Common myeloid progenitor, CD34-positive (primary cell): ENCODE measurements around the gene THOP1.
A peak's percentile ranks its signal among the peaks of the same experiment; 100 is the strongest.

Source experiments
- CTCF ChIA-PET: fragments of 350-600 bp; sonication (Branson Sonifier 250); formaldehyde crosslinking; loops from one replicate; lab custom pipeline; 2021; ENCODE audit warnings: antibody characterized with exemption; lab: Charles Lee
- POLR2A ChIA-PET: fragments of 350-600 bp; sonication (Branson Sonifier 250); formaldehyde crosslinking; loops from one replicate; lab custom pipeline; 2021; ENCODE audit warnings: antibody characterized with exemption; lab: Charles Lee
- DNase-seq, 3 donors: peaks; one replicate each; pipeline versions ENCODE4 v3.0.0 to v3.0.0-alpha.2; 2013
- H3K27ac ChIP-seq, 2 experiments: 1 replicate in 1 of 2; 2 replicates in 1 of 2; pipeline ENCODE4 v1.7.0; 2013; ENCODE audit warnings: inconsistent platforms in 2 of 2, low read length in 2 of 2, mild to moderate bottlenecking in 2 of 2, low read depth in 1 of 2, moderate library complexity in 1 of 2; ENCODE audit not compliant: severe bottlenecking in 2 of 2, insufficient read depth in 1 of 2, poor library complexity in 1 of 2
- H3K27me3 ChIP-seq, 5 experiments: replicated peaks in 2 of 5; 1 replicate in 3 of 5; 2 replicates in 2 of 5; pipeline versions ENCODE4 v1.6.1 to v1.7.0; 2013; ENCODE audit warnings: low read length in 4 of 5, mild to moderate bottlenecking in 2 of 5, moderate library complexity in 2 of 5, inconsistent platforms in 1 of 5; ENCODE audit not compliant: insufficient read depth in 5 of 5, control insufficient read depth in 4 of 5
- H3K36me3 ChIP-seq, 4 experiments: 1 replicate in 2 of 4; 2 replicates in 2 of 4; pipeline versions ENCODE4 v1.6.1 to v1.7.0; 2013; ENCODE audit warnings: low read length in 3 of 4, control low read depth in 1 of 4, mild to moderate bottlenecking in 1 of 4; ENCODE audit not compliant: control insufficient read depth in 4 of 4, insufficient read depth in 4 of 4
- H3K4me1 ChIP-seq, 4 experiments: 1 replicate in 3 of 4; 2 replicates in 1 of 4; pipeline versions ENCODE4 v1.6.1 to v1.7.1; 2013; ENCODE audit warnings: low read length in 3 of 4, mild to moderate bottlenecking in 3 of 4, control low read depth in 1 of 4, inconsistent platforms in 1 of 4, moderate library complexity in 1 of 4; ENCODE audit not compliant: control insufficient read depth in 4 of 4, insufficient read depth in 4 of 4; ENCODE audit errors: control extremely low read depth in 1 of 4
- H3K4me3 ChIP-seq, 7 experiments: 1 replicate in 4 of 7; 2 replicates in 3 of 7; pipeline versions ENCODE4 v1.5.1 to v1.7.0; 2013; ENCODE audit warnings: mild to moderate bottlenecking in 7 of 7, low read length in 6 of 7, moderate library complexity in 6 of 7, inconsistent platforms in 2 of 7, low read depth in 2 of 7, control low read depth in 1 of 7; ENCODE audit not compliant: insufficient read depth in 4 of 7, control insufficient read depth in 1 of 7; ENCODE audit errors: extremely low read depth in 1 of 7
- H3K9me3 ChIP-seq, 5 experiments: 1 replicate in 4 of 5; 2 replicates in 1 of 5; pipeline versions ENCODE4 v1.6.1 to v1.7.1; 2013; ENCODE audit warnings: low read length in 4 of 5, mild to moderate bottlenecking in 2 of 5, inconsistent platforms in 1 of 5, low read depth in 1 of 5, moderate library complexity in 1 of 5; ENCODE audit not compliant: control insufficient read depth in 4 of 5, insufficient read depth in 2 of 5; ENCODE audit errors: control extremely low read depth in 1 of 5
- WGBS: methylation state at CpG from one replicate; pipeline ENCODE4 v1.1.5; 2013; ENCODE audit not compliant: insufficient coverage; 5-methylcytosine and 5-hydroxymethylcytosine counted together

THOP1 gene

GRCh38 chr19:2767688-2768087 is 17.6 kb upstream of the THOP1 start:
- Histone ChIP-seq H3K27ac (no peak overlapping the region), H3K27me3 (no peaks in the 10 kb centered on the region), H3K4me3 (no peak overlapping the region), H3K9me3 (no peaks in the 10 kb centered on the region), H3K4me1 (peaks cover 0 to 26% (median 24%) of the 10 kb centered on the region in 4 experiments), H3K36me3 (peaks cover 0 to 72% (median 38%) of the 10 kb centered on the region in 4 experiments)
- CTCF ChIA-PET, result interaction anchor here (1.3 to 1.4 kb wide), 2 partner anchors 17 to 120 kb away, joined by 4 to 6 read pairs; no protein-coding TSS in a partner anchor
- WGBS, result 99% methylated on average over 19 of the region's 19 CpGs
- POLR2A ChIA-PET, result no interaction called here
- DNase-seq, result no peak

- H3K9me3 ChIP-seq, result no peaks in the 10 kb centered on the region
- WGBS, result 98% methylated on average over 18 of the region's 29 CpGs
- POLR2A ChIA-PET, result no interaction called here
Measured at GRCh38 chr19:2768365-2769132, 16.8 kb upstream of the THOP1 start.

GRCh38 chr19:2769218-2769617 is 16.1 kb upstream of the THOP1 start:
- ChIA-PET POLR2A (no interaction called here), CTCF (interaction anchor here (1.1 to 1.4 kb wide), 2 partner anchors 12 to 121 kb away, joined by 4 to 6 read pairs; no protein-coding TSS in a partner anchor)
- H3K27ac ChIP-seq, result no peak overlapping the region
- DNase-seq, result no peak
- no peaks in the 10 kb centered on the region for H3K27me3 ChIP-seq
- H3K4me3 ChIP-seq, result no peak overlapping the region
- H3K4me1 ChIP-seq, result peaks cover 0 to 26% (median 24%) of the 10 kb centered on the region in 4 experiments
- H3K9me3 ChIP-seq, result no peaks in the 10 kb centered on the region
- 89% methylated on average over 6 of the region's 8 CpGs for WGBS
- peaks cover 0 to 62% (median 32%) of the 10 kb centered on the region in 4 experiments for H3K36me3 ChIP-seq

More at GRCh38 chr19:2768365-2769132, 16.8 kb upstream of the THOP1 start:
- Histone ChIP-seq H3K4me1 (peaks cover 0 to 26% (median 24%) of the 10 kb centered on the region in 4 experiments), H3K27ac (no peak overlapping the region), H3K4me3 (no peak overlapping the region), H3K27me3 (no peaks in the 10 kb centered on the region), H3K36me3 (peaks cover 0 to 63% (median 34%) of the 10 kb centered on the region in 4 experiments)
- CTCF ChIA-PET, result interaction anchor here (1.1 to 1.4 kb wide), 3 partner anchors 13 to 120 kb away, joined by 4 to 6 read pairs (median 4); no protein-coding TSS in a partner anchor
- no peak for DNase-seq

GRCh38 chr19:2770055-2771013 is 15.0 kb upstream of the THOP1 start:
- peak overlapping the region in 3 of 7 experiments; percentile 43 to 57 (median 52) for H3K4me3 ChIP-seq
- no peaks in the 10 kb centered on the region for H3K27me3 ChIP-seq
- peaks cover 0 to 33% (median 32%) of the 10 kb centered on the region in 4 experiments for H3K4me1 ChIP-seq
- ChIA-PET POLR2A (interaction anchor here (0.5 to 1.1 kb wide), 3 partner anchors 32 to 1217 kb away, joined by 3 to 4 read pairs (median 4); no protein-coding TSS in a partner anchor), CTCF (interaction anchor here (0.7 to 3.1 kb wide), 5 partner anchors 10 to 181 kb away, joined by 3 to 26 read pairs (median 3); partner anchors contain the start of gene THOP1)
- WGBS, result 64% methylated on average over 32 of the region's 40 CpGs
- peaks cover 0 to 54% (median 22%) of the 10 kb centered on the region in 4 experiments for H3K36me3 ChIP-seq
- DNase-seq, result peak; percentile 64 to 94 (median 91)
- H3K9me3 ChIP-seq, result no peaks in the 10 kb centered on the region
- H3K27ac ChIP-seq, result peak overlapping the region in 1 of 2 experiments; percentile 43

- Histone ChIP-seq H3K9me3 (no peaks in the 10 kb centered on the region), H3K4me3 (no peak overlapping the region), H3K27ac (no peak overlapping the region), H3K36me3 (peaks cover 0 to 43% (median 11%) of the 10 kb centered on the region in 4 experiments), H3K27me3 (no peaks in the 10 kb centered on the region), H3K4me1 (peaks cover 0 to 46% (median 44%) of the 10 kb centered on the region in 4 experiments)
- no peak for DNase-seq
- ChIA-PET POLR2A (no interaction called here), CTCF (interaction anchor here (0.8 to 3.1 kb wide), 2 partner anchors 9 to 23 kb away, joined by 3 to 26 read pairs; no protein-coding TSS in a partner anchor)
- WGBS, result 95% methylated on average over 28 of the region's 29 CpGs
Measured at GRCh38 chr19:2771786-2772674, 13.3 kb upstream of the THOP1 start.
